GM23248 (cell line): ENCODE data around the gene GPR139.

Source experiments
- EZH2 ChIP-seq: fragments of 200-600 bp; sonication (generic); IDR thresholded peaks from 2 replicates; pipeline ENCODE4 v1.6.1; 2018; ENCODE audit warnings: antibody characterized with exemption, mild to moderate bottlenecking; ENCODE audit not compliant: insufficient read depth, poor library complexity, severe bottlenecking
- EZH2phosphoT487 ChIP-seq: fragments of 200-600 bp; sonication (generic); IDR thresholded peaks from 2 replicates; pipeline ENCODE4 v1.6.1; 2018; ENCODE audit warnings: antibody characterized with exemption, moderate library complexity, mild to moderate bottlenecking, low read depth; ENCODE audit not compliant: insufficient read depth

- TF ChIP-seq EZH2phosphoT487 (no peak), EZH2 (no peak)
Observed at GRCh38 chr16:20075243-20075642, 1.6 kb upstream of the GPR139 start.
